T-helper 1 cell treated with Interleukin-12 subunit alpha and Interleukin-12 subunit beta and Interleukin-4 antibody, amounts not matched to agents 30 μg/mL and 1 μg/mL, for 36 hours (primary cell): Measurements from ENCODE around the gene SRGAP1.

Experiments used
- H3K27ac Mint-ChIP-seq: one replicate; pipeline ENCODE4 v1.8.0; 2021; ENCODE audit warnings: mild to moderate bottlenecking, mixed read lengths
- H3K27me3 Mint-ChIP-seq: one replicate; pipeline ENCODE4 v1.8.0; 2021; ENCODE audit warnings: low read depth, mixed read lengths
- H3K36me3 Mint-ChIP-seq: one replicate; pipeline ENCODE4 v1.8.0; 2021; ENCODE audit warnings: low read depth, mixed read lengths
- H3K4me1 Mint-ChIP-seq: one replicate; pipeline ENCODE4 v1.8.0; 2021; ENCODE audit warnings: low read depth, mixed read lengths
- H3K4me3 Mint-ChIP-seq: one replicate; pipeline ENCODE4 v1.8.0; 2021; ENCODE audit warnings: mild to moderate bottlenecking, moderate library complexity, mixed read lengths
- H3K9me3 Mint-ChIP-seq: one replicate; pipeline ENCODE4 v1.8.0; 2021; ENCODE audit warnings: mixed read lengths

The SRGAP1 gene

GRCh38 chr12:63982604-63983295 lies 138.2 kb downstream of the SRGAP1 start:
- Mint-ChIP-seq H3K4me1 (no peaks in the 10 kb centered on the region), H3K27ac (no peak overlapping the region), H3K9me3 (no peaks in the 10 kb centered on the region), H3K27me3 (no peaks in the 10 kb centered on the region), H3K36me3 (no peaks in the 10 kb centered on the region), H3K4me3 (no peak overlapping the region)

- Mint-ChIP-seq H3K27me3 (no peaks in the 10 kb centered on the region), H3K4me1 (no peaks in the 10 kb centered on the region), H3K27ac (no peak overlapping the region), H3K4me3 (no peak overlapping the region), H3K36me3 (no peaks in the 10 kb centered on the region), H3K9me3 (no peaks in the 10 kb centered on the region)
Measured at GRCh38 chr12:63985456-63985855, 141.0 kb downstream of the SRGAP1 start.

- Mint-ChIP-seq H3K9me3 (no peaks in the 10 kb centered on the region), H3K36me3 (no peaks in the 10 kb centered on the region), H3K27ac (no peak overlapping the region), H3K4me3 (no peak overlapping the region), H3K27me3 (no peaks in the 10 kb centered on the region), H3K4me1 (no peaks in the 10 kb centered on the region)
Measured at GRCh38 chr12:63985945-63986344, 141.4 kb downstream of the SRGAP1 start.

GRCh38 chr12:63989301-63989845 lies 144.9 kb downstream of the SRGAP1 start:
- Mint-ChIP-seq H3K9me3 (no peaks in the 10 kb centered on the region), H3K4me3 (no peak overlapping the region), H3K36me3 (no peaks in the 10 kb centered on the region), H3K4me1 (no peaks in the 10 kb centered on the region), H3K27ac (no peak overlapping the region), H3K27me3 (peaks cover 2% of the 10 kb centered on the region)

- Mint-ChIP-seq H3K9me3 (no peaks in the 10 kb centered on the region), H3K4me1 (no peaks in the 10 kb centered on the region), H3K27ac (no peak overlapping the region), H3K4me3 (no peak overlapping the region), H3K27me3 (peaks cover 4% of the 10 kb centered on the region), H3K36me3 (no peaks in the 10 kb centered on the region)
Measured at GRCh38 chr12:63990828-63991547, 146.5 kb downstream of the SRGAP1 start.

GRCh38 chr12:63994704-63995103 lies 150.2 kb downstream of the SRGAP1 start:
- Mint-ChIP-seq H3K4me1 (no peaks in the 10 kb centered on the region), H3K9me3 (no peaks in the 10 kb centered on the region), H3K4me3 (no peak overlapping the region), H3K27ac (no peak overlapping the region), H3K27me3 (peaks cover 4% of the 10 kb centered on the region), H3K36me3 (no peaks in the 10 kb centered on the region)

- Mint-ChIP-seq H3K9me3 (no peaks in the 10 kb centered on the region), H3K27ac (no peak overlapping the region), H3K27me3 (peaks cover 4% of the 10 kb centered on the region), H3K4me3 (no peak overlapping the region), H3K4me1 (no peaks in the 10 kb centered on the region), H3K36me3 (no peaks in the 10 kb centered on the region)
Measured at GRCh38 chr12:63995512-63995911, 151.0 kb downstream of the SRGAP1 start.

- no peaks in the 10 kb centered on the region for H3K9me3 Mint-ChIP-seq
- no peaks in the 10 kb centered on the region for H3K36me3 Mint-ChIP-seq
- H3K27me3 Mint-ChIP-seq = peaks cover 4% of the 10 kb centered on the region
- H3K4me3 Mint-ChIP-seq = no peak overlapping the region
- no peaks in the 10 kb centered on the region for H3K4me1 Mint-ChIP-seq
- H3K27ac Mint-ChIP-seq = no peak overlapping the region
Measured at GRCh38 chr12:63996556-63996955, 152.1 kb downstream of the SRGAP1 start.

GRCh38 chr12:63997198-63997597 lies 152.7 kb downstream of the SRGAP1 start:
- H3K9me3 Mint-ChIP-seq = no peaks in the 10 kb centered on the region
- H3K4me1 Mint-ChIP-seq = no peaks in the 10 kb centered on the region
- H3K27ac Mint-ChIP-seq = no peak overlapping the region
- no peaks in the 10 kb centered on the region for H3K36me3 Mint-ChIP-seq
- H3K4me3 Mint-ChIP-seq = no peak overlapping the region
- peaks cover 4% of the 10 kb centered on the region for H3K27me3 Mint-ChIP-seq

- Mint-ChIP-seq H3K9me3 (no peaks in the 10 kb centered on the region), H3K36me3 (peaks cover 1% of the 10 kb centered on the region), H3K27ac (no peak overlapping the region), H3K4me3 (no peak overlapping the region), H3K27me3 (peaks cover 4% of the 10 kb centered on the region), H3K4me1 (no peaks in the 10 kb centered on the region)
Measured at GRCh38 chr12:63998584-63998983, 154.1 kb downstream of the SRGAP1 start.

GRCh38 chr12:63999853-64000252 lies 155.4 kb downstream of the SRGAP1 start:
- Mint-ChIP-seq H3K4me3 (no peak overlapping the region), H3K9me3 (no peaks in the 10 kb centered on the region), H3K4me1 (no peaks in the 10 kb centered on the region), H3K36me3 (peaks cover 1% of the 10 kb centered on the region), H3K27me3 (no peaks in the 10 kb centered on the region), H3K27ac (no peak overlapping the region)

- peaks cover 1% of the 10 kb centered on the region for H3K36me3 Mint-ChIP-seq
- no peak overlapping the region for H3K27ac Mint-ChIP-seq
- no peaks in the 10 kb centered on the region for H3K27me3 Mint-ChIP-seq
- H3K9me3 Mint-ChIP-seq = no peaks in the 10 kb centered on the region
- no peak overlapping the region for H3K4me3 Mint-ChIP-seq
- no peaks in the 10 kb centered on the region for H3K4me1 Mint-ChIP-seq
Measured at GRCh38 chr12:64001439-64001838, 156.9 kb downstream of the SRGAP1 start.

- Mint-ChIP-seq H3K9me3 (no peaks in the 10 kb centered on the region), H3K27ac (no peak overlapping the region), H3K4me1 (no peaks in the 10 kb centered on the region), H3K27me3 (no peaks in the 10 kb centered on the region), H3K36me3 (peaks cover 1% of the 10 kb centered on the region), H3K4me3 (no peak overlapping the region)
Measured at GRCh38 chr12:64004641-64005040, 160.1 kb downstream of the SRGAP1 start.

- Mint-ChIP-seq H3K4me3 (no peak overlapping the region), H3K4me1 (no peaks in the 10 kb centered on the region), H3K9me3 (no peaks in the 10 kb centered on the region), H3K36me3 (peaks cover 1% of the 10 kb centered on the region), H3K27ac (no peak overlapping the region), H3K27me3 (no peaks in the 10 kb centered on the region)
Measured at GRCh38 chr12:64006211-64006825, 161.8 kb downstream of the SRGAP1 start.

- H3K4me3 Mint-ChIP-seq = no peak overlapping the region
- no peaks in the 10 kb centered on the region for H3K4me1 Mint-ChIP-seq
- no peak overlapping the region for H3K27ac Mint-ChIP-seq
- no peaks in the 10 kb centered on the region for H3K27me3 Mint-ChIP-seq
- H3K9me3 Mint-ChIP-seq = no peaks in the 10 kb centered on the region
- H3K36me3 Mint-ChIP-seq = no peaks in the 10 kb centered on the region
Measured at GRCh38 chr12:64007853-64008252, 163.4 kb downstream of the SRGAP1 start.
